Activated T-helper 1 cell treated with Interleukin-2 at 50 U/mL for 16 hours (primary cell): ENCODE data around the gene ADAMTS17.

ENCODE experiments used
- DNase-seq: peaks from one replicate; pipeline ENCODE4 v3.0.0-alpha.2; 2020; ENCODE audit warnings: low read depth

Gene ADAMTS17

DNA sequence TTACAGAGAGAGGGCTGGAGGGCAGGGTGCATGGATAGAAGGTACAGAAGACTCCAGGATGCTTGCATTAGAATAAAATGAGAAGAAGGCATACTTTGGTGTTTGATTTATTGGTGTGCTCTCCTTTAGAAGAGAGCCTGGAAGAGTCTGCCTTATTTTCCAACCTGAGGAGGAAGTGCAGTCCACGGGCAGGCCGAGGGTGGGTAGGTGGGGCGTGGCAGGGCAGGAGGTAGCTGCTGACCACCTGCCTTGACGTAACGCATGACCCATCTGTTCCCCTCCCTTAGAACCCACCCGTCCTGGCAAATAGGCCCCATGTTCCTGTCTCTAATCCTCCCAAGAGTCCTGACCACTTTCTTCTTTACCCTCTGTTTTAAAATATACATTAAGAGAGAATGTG, 386.2 kb downstream of the ADAMTS17 start:
- DNase-seq: no peak

GRCh38 chr15:99955181-99955525, 386.6 kb downstream of the ADAMTS17 start:
- DNase-seq: no peak

DNA sequence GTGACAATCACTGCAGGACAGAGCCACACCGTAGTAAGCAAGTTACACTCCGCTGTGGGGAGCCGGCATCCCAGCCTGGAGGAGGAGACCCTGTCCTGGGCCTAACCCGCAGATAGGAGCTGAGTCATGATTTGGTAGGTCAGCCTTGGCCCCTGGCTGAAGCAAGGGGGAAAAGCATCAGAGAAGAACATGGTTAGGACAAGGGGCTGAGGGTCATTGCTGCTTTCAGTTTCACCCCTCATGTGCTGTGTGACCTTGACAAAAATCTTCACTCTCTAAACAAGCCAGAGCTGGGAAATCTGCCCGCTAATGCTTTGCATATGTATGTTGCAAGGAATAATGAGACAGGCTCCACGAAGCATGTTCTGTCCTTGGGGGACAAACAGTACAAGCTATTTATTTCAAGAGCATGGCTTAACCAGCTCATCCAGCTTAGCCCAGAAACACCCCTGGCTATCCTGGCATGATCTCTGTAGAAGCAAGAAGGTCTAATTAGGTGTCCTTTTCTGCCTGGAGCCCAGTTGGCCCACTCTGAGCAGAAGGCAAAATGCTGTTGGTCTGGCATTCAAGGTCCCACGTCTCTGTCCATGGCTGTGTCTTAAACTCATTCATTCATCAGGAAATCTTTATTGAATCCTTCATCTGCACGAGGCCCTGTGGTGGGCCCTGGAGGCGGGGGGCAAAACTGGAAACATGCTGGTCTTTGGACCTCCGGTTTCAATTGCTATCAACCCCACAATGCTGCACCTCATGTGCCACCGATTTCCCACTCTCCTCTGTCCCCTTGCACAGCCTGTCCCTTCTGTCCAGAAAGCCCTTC, 387.2 kb downstream of the ADAMTS17 start:
- DNase-seq: no peak

DNA sequence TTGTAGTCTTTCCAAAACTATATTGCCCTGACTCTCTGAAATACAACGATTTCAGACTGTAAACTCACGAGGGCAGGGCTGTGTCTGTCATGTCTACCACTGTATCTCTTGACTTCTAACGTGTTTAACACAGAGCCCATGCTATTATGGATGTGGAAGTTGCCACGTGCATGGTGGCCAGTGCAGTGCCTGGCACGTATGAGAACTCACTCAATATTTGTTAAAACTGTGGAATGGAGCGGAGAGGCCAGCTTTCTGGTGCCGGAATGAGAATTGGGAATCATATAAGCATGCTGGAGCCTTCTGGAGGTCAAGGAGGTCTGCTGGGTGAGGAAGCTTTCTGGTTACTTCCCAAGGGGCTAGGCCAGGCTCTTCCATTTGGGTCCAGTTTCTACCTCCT, 387.9 kb downstream of the ADAMTS17 start:
- DNase-seq: no peak

DNA sequence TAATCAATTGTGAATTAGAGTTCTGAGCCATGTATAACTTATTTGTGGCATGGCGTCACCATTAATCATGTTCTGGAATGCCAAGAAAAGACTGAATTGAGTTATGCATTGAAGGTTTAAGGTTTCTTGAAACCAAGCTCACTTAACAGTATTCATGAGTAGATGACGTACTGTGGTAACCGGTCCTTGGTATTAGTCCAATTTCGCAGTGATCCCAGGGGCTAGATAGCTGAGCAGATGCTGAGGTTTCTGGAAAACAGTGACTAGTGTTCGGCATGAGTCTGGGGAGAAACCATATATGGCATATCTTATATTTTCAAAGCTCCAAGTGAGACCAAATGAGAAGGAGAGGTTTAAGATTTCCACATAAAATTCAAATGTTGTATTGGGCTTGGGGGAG, 390.3 kb downstream of the ADAMTS17 start:
- DNase-seq: no peak

GRCh38 chr15:99944131-99944530, 397.6 kb downstream of the ADAMTS17 start:
- no peak for DNase-seq

GRCh38 chr15:99943466-99943865, 398.3 kb downstream of the ADAMTS17 start:
- DNase-seq: no peak

DNA sequence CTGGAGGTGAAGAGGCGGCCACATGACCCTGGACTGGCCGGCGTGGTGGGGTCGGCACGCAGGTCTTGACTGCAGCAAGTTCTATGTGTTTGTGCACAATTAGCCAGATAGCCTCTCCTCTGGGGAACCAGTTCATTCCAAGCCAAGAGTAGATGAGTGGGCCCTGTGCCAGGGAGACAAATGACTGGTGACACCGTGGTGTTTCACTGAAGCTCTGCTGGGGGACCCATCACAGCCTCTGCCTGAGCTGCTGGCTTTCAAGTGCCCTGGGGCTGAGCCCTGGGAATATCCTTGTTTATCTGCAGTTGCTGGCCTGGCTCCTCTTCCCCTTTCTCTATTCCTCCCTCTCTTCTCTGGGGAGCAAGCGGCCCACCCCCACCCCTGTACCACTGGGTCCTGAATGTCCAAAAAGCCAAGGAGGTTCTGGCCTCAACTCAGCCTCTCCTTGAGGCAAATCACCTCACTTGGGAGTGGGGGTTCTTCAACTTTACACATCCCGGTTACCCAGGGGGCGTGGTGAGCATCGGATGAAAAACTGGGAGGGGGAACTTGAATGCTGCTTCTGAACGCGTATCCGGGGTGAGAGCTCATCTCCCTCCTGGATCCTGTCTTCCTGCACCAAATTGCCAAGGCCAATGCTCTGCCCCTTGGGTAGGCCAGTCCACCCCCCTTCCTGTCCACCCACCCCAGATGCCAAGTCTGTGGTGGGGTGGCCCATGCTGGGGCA, 408.9 kb downstream of the ADAMTS17 start:
- DNase-seq: no peak

DNA sequence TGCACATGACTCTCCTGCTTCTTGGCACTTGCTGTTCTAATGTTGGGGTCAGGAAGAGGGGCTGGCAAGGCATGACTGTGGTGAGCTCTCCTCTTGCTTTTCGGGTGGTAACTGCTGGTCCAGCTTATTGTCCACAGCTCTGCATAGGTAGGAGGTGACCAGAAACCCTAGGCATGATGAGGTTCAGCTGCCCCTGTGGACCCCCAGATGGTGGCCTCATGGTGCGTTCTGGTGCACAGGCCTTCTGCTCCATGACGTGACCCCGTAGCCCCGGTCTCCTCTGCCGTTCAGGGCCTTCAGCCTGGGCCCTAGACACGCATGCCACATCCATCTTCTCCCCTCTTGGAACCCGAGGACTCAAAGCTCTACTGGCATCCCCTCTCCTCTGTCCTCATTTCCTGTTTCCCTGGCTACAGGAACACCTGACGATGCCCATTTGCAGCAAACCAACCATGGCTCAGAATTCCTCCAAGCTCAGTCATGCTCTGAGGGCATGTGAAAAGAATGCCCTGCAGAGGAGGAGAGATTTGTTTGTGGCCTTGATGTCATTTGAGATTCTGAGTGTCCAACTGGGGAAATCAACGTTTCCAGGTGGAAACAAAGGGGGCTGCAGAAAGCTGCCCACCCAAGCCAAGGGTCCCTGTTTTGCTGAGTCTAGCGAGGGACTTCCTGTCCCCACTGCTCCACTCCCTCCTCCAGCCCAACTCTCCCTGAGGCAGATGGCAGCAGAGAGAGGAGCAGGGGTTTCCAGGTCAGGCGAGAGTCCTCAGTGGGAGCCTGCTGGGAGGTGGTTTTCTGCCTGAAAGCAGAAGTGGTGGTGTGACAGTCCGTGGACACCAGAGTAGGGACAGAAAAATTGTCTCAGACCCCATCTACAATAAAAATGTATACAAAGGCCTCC, 409.8 kb downstream of the ADAMTS17 start:
- DNase-seq: no peak

GRCh38 chr15:99930696-99931095, 411.1 kb downstream of the ADAMTS17 start:
- no peak for DNase-seq

GRCh38 chr15:99929266-99929665, 412.5 kb downstream of the ADAMTS17 start:
- no peak for DNase-seq

DNA sequence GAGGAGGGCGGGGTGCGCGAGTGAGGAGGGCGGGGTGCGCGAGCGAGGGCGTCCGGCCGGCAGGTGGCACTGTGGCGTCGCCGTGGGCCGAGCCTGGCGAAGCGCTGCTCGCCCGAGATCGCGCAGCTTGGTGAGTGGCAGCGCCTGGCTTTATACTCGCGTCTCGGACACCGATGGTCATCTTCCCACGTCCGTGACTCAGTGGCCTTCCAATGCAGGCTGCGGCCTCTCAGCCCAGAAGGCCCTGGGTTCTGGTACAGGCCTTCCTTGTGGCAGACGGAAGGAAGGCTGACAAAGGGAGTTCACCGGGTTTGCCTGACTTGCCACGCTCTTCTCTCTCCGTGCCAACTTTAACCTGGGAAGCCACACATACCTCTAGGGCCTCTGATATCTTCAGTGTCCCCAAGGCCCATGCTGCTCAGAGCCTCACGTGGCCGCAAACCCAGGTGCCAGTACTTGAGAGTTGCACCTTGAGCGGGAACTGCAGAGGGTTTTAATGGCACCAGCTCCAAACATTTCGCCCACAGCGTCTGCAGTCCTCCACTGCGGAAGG, 413.3 kb downstream of the ADAMTS17 start:
- peak; percentile 84 for DNase-seq

DNA sequence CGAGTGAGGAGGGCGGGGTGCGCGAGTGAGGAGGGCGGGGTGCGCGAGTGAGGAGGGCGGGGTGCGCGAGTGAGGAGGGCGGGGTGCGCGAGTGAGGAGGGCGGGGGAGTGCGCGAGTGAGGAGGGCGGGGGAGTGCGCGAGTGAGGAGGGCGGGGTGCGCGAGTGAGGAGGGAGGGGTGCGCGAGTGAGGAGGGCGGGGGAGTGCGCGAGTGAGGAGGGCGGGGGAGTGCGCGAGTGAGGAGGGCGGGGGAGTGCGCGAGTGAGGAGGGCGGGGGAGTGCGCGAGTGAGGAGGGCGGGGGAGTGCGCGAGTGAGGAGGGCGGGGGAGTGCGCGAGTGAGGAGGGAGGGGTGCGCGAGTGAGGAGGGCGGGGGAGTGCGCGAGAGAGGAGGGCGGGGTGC, 415.2 kb downstream of the ADAMTS17 start:
- peak; percentile 25 for DNase-seq

DNA sequence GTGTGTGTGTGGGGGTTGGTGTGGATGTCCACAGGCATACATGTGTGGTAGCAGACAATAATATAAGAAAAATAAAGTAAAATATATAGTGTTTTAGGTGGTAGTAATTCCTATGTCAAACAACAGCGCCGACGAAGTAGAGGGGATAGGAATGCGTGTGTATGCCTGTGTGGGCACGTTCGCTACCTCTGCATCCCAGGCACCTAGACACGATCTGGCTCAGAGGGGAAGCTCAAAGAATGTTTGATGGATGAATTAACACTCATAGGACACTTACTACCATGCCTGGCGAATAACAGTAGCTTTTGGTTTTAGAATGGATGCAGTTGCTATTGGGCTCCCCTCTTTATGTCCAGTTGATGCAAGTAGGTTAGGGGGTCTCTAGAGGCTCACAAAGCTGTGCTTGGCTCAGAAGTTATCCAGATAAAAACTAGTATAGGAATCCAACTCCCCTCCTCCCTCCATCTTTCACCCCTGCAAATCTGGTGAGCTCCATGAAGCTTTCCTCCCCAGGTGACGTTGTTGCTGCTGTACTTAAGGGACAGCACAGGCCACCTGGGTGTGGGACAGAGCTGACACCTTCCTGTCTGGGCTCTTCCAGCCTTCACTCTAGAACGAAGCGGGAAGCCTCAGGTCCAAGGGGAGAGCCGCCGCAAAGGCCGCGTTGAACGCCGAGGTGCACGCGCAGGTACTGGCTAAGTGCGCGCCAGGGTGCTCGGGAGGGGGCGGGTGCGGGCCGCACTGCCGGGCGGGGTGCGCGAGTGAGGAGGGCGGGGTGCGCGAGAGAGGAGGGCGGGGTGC, 415.9 kb downstream of the ADAMTS17 start:
- peak; percentile 79 for DNase-seq

DNA sequence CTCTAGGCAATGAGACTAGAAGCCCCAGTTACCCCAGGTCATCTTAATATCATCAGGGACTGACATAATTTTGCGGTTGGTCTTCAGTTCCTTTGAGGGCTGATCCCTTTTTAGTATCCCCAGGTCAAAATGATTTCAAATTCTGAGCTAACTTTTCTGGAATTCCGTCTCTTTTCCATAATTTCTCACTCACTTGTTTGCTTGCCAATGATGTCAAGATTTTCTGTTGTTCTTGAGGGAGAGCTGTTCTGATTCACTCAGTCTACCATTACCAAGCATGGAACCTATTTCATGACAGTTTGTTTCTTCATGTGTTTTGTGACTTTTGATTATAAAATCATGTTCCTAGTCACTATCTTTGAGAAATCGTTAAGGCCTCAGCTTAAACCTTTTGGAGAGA, 418.1 kb downstream of the ADAMTS17 start:
- no peak for DNase-seq
